Ishikawa (cell line): Measurements from ENCODE around the gene CSH1.
"Not testable (repeated sequence)": the region's sequence is repeated elsewhere in the genome, so short reads cannot be mapped to it uniquely, and the experiment has no call there.

Source experiments
- CREB1 ChIP-seq: IDR thresholded peaks from 2 replicates; pipeline ENCODE4 v1.6.1; 2012; ENCODE audit warnings: low read depth
- NFIC ChIP-seq: IDR thresholded peaks from 2 replicates; pipeline ENCODE4 v1.6.1; 2012
- RAD21 ChIP-seq: IDR thresholded peaks from 2 replicates; pipeline ENCODE4 v1.6.1; 2012; ENCODE audit warnings: low read depth

DNA sequence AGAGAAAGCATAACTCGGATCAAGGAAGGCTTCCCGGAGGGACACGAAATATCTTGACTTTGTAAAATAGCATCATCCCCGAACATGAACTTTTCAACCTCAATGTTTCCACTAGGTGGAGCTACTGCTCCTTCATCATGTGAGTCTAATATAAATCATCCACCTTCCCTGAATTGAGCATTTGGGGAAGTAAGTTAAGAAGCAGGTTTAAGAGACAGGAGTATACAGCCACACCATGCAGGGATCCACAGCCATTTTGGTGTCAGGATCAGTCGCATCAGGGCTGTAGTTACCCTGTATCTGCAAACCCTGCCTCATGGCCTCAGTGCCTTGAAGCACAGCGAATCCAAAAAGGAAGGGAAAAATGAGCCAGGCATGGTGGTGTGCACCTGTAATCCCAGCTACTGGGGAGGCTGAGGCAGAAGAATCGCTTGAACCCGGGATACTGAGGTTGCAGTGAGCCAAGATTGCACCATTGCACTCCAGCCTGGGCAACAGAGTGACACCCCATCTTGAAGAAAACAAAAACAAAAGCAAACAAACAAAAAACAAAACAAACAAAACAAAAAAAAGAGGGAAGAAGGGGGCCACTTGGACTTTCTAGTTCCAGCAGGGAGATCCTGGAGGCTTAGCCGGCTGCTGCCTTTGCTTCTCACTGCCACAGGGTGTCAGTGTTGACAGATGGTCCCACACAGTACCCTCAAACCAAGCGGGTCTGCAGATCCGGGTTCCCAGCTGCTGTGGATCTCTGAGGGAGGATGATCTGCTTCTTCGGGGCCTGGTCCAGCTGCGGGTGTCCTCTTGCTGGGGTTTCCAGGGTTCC lies 7.1 kb downstream of the CSH1 start:
- TF ChIP-seq RAD21, result peak; percentile 13; the same call in 1 of the 2 replicates
- not testable (repeated sequence) for TF ChIP-seq NFIC, CREB1
